ENCODE measurements around the gene CRYBA4.

CRYBA4 gene

GRCh38 chr22:26642465-26643417 lies 21.0 kb downstream of the CRYBA4 start:
- Histone ChIP-seq H3K27ac (ENCODE audit: low read depth, low read length) (no peak overlapping the region), H3K9ac (ENCODE audit: low read length) (no peak overlapping the region), H3K4me1 (ENCODE audit: control insufficient read depth, insufficient read depth, low read length) (no peaks in the 10 kb centered on the region), H3K4me3 (ENCODE audit: low read length) (no peak overlapping the region), H3K27me3 (ENCODE audit: control insufficient read depth, insufficient read depth, low read length) (no peaks in the 10 kb centered on the region), H3K36me3 (ENCODE audit: control insufficient read depth, insufficient read depth, low read length) (no peaks in the 10 kb centered on the region)

DNA sequence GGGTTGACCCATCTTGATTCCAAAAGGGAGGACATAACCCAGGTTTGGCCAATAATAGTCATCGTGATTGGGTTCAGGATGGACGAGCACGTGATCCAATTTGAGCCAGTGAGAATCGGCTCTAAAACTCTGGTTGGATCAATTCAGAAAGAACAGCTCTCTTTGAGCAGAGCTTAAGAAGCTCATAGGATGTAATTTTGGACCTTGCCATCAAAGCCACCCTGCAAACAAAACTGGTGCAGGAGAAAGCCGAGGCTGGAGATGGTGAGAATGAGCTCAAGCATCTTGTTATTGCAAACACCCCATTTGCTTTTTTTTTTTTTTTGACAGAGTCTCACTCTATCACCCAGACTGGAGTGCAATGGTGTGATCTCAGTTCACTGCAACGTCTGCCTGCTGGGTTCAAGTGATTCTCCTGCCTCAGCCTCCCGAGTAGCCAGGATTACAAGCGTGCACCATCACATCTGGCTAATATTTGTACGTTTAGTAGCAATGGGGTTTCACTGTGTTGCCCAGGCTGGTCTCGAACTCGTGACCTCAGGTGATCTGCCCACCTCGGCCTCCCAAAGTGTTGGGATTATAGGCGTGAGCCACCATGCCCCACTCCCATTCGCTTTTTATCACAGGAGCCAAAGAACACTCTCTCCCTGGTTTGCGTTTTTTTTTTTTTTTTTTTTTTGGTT lies 21.8 kb downstream of the CRYBA4 start:
- no peak overlapping the region for H3K4me3 ChIP-seq (ENCODE audit: low read length)
- H3K4me1 ChIP-seq (ENCODE audit: control insufficient read depth, insufficient read depth, low read length): no peaks in the 10 kb centered on the region
- H3K36me3 ChIP-seq (ENCODE audit: control insufficient read depth, insufficient read depth, low read length): no peaks in the 10 kb centered on the region
- H3K9ac ChIP-seq (ENCODE audit: low read length): no peak overlapping the region
- no peak overlapping the region for H3K27ac ChIP-seq (ENCODE audit: low read depth, low read length)
- H3K27me3 ChIP-seq (ENCODE audit: control insufficient read depth, insufficient read depth, low read length): peaks cover 2% of the 10 kb centered on the region

- Histone ChIP-seq H3K36me3 (ENCODE audit: control insufficient read depth, insufficient read depth, low read length) (no peaks in the 10 kb centered on the region), H3K27ac (ENCODE audit: low read depth, low read length) (no peak overlapping the region), H3K4me1 (ENCODE audit: control insufficient read depth, insufficient read depth, low read length) (no peaks in the 10 kb centered on the region), H3K27me3 (ENCODE audit: control insufficient read depth, insufficient read depth, low read length) (peaks cover 7% of the 10 kb centered on the region), H3K4me3 (ENCODE audit: low read length) (no peak overlapping the region), H3K9ac (ENCODE audit: low read length) (no peak overlapping the region)
Measured at GRCh38 chr22:26646158-26646557, 24.4 kb downstream of the CRYBA4 start.

- H3K27ac ChIP-seq (ENCODE audit: low read depth, low read length): no peak overlapping the region
- H3K9ac ChIP-seq (ENCODE audit: low read length): no peak overlapping the region
- H3K4me3 ChIP-seq (ENCODE audit: low read length): no peak overlapping the region
- peaks cover 8% of the 10 kb centered on the region for H3K27me3 ChIP-seq (ENCODE audit: control insufficient read depth, insufficient read depth, low read length)
- no peaks in the 10 kb centered on the region for H3K36me3 ChIP-seq (ENCODE audit: control insufficient read depth, insufficient read depth, low read length)
- H3K4me1 ChIP-seq (ENCODE audit: control insufficient read depth, insufficient read depth, low read length): no peaks in the 10 kb centered on the region
Measured at GRCh38 chr22:26648011-26648497, 26.3 kb downstream of the CRYBA4 start.

- no peak overlapping the region for H3K9ac ChIP-seq (ENCODE audit: low read length)
Measured at GRCh38 chr22:26648528-26649388, 27.0 kb downstream of the CRYBA4 start.

DNA sequence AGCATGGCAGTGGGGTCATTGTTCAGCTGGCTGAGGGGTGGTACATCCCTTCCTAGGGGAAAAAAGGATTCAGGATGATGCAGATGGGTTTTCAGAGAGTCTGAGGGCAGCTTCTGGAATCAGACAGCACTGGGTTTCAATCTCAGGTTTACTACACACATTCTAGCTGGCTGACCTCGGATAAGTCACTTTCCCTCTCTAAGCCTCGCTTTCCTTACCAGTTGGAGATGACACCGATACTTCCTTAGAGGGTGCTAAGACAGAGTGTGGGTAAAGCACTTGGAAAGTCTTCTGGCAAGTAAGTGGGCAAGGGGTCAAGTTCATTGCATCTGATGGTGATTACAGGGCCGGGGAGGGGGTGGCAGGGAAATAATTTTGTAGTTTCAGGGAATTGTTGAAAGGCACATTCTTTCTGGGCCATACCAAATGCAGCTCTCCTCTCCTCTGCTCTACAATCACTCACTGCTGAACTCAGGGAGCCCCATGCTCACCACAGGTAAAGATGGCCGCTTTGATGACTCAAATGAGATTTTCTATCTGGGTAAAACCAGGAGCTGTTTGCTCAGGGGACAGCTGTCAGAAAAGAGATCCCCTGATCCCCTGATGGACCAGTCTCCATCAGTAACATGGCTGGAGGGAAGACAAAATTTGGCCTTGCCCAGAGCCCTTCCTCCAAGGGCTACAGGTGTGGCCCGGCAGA lies 29.1 kb downstream of the CRYBA4 start:
- no peaks in the 10 kb centered on the region for H3K36me3 ChIP-seq (ENCODE audit: control insufficient read depth, insufficient read depth, low read length)
- no peaks in the 10 kb centered on the region for H3K4me1 ChIP-seq (ENCODE audit: control insufficient read depth, insufficient read depth, low read length)
- H3K27me3 ChIP-seq (ENCODE audit: control insufficient read depth, insufficient read depth, low read length): peaks cover 12% of the 10 kb centered on the region
- H3K4me3 ChIP-seq (ENCODE audit: low read length): no peak overlapping the region
- H3K9ac ChIP-seq (ENCODE audit: low read length): no peak overlapping the region
- H3K27ac ChIP-seq (ENCODE audit: low read depth, low read length): no peak overlapping the region

More at GRCh38 chr22:26648528-26649388, 27.0 kb downstream of the CRYBA4 start:
- no peak overlapping the region for H3K27ac ChIP-seq (ENCODE audit: low read depth, low read length)
- no peak overlapping the region for H3K4me3 ChIP-seq (ENCODE audit: low read length)
- no peaks in the 10 kb centered on the region for H3K4me1 ChIP-seq (ENCODE audit: control insufficient read depth, insufficient read depth, low read length)
- no peaks in the 10 kb centered on the region for H3K36me3 ChIP-seq (ENCODE audit: control insufficient read depth, insufficient read depth, low read length)
- peaks cover 10% of the 10 kb centered on the region for H3K27me3 ChIP-seq (ENCODE audit: control insufficient read depth, insufficient read depth, low read length)

- peaks cover 12% of the 10 kb centered on the region for H3K27me3 ChIP-seq (ENCODE audit: control insufficient read depth, insufficient read depth, low read length)
Measured at GRCh38 chr22:26651815-26652214, 30.1 kb downstream of the CRYBA4 start.

DNA sequence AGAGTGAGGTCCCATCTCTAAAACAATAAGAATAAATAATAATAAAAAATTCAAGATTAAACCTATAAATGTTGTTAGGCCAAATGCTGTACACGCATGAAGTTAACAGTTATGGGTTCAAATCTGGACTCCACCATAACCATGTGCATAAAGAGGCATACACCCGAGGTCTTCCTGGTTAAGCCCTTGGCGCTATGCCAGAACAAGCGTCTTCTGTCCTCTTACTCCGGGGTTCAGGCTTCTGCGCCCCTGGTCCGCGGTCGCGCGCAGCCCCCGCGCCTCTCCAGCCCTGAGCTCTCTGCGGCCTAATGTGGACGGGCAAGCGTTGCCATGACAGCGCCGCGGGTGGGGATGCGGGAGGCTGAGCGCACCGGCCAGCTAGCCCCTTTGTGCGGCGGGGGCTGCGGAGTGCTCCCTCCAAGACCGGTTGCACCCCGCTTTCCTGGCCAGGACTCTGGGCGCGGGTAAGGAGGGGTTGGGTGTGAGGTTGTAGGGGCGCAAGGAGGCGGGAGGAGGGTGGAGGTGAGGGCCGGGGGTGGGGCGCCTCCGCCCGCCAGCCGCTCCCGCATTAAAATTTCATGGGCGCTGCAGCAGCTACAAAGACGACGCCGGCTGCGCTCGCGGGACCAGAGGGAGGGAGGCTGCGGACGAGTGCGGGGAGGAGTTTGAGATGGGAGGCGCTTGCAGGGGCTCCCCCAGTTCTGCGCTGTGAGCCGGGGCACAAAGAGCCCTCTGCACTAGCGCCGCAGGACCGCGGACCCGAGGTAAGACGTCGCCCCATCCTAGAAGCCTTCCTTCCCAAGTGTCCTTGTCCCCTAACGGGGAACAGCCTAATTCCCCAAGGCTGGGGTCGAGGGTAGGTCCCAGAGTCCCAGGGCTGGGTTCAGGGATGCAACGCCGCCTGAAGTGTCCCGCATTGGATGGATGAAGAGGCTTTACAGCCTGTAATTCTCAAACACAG lies 35.4 kb downstream of the CRYBA4 start, which contains the start of gene MIAT:
MIAT (plus strand) TSS at position 698 of the 961 bp plus-strand sequence.
- Histone ChIP-seq H3K4me3 (ENCODE audit: low read length) (peak within 1 kb of the TSS; percentile 57), H3K27me3 (ENCODE audit: control insufficient read depth, insufficient read depth, low read length) (peaks cover 15% of the 10 kb centered on the region), H3K9ac (ENCODE audit: low read length) (no peak within 1 kb of the TSS), H3K36me3 (ENCODE audit: control insufficient read depth, insufficient read depth, low read length) (no peaks in the 10 kb centered on the region), H3K4me1 (ENCODE audit: control insufficient read depth, insufficient read depth, low read length) (peaks cover 4% of the 10 kb centered on the region), H3K27ac (ENCODE audit: low read depth, low read length) (no peak within 1 kb of the TSS)

More at GRCh38 chr22:26651815-26652214, 30.1 kb downstream of the CRYBA4 start:
- Histone ChIP-seq H3K36me3 (ENCODE audit: control insufficient read depth, insufficient read depth, low read length) (no peaks in the 10 kb centered on the region), H3K27ac (ENCODE audit: low read depth, low read length) (no peak overlapping the region), H3K4me3 (ENCODE audit: low read length) (no peak overlapping the region), H3K9ac (ENCODE audit: low read length) (no peak overlapping the region), H3K4me1 (ENCODE audit: control insufficient read depth, insufficient read depth, low read length) (no peaks in the 10 kb centered on the region)

DNA sequence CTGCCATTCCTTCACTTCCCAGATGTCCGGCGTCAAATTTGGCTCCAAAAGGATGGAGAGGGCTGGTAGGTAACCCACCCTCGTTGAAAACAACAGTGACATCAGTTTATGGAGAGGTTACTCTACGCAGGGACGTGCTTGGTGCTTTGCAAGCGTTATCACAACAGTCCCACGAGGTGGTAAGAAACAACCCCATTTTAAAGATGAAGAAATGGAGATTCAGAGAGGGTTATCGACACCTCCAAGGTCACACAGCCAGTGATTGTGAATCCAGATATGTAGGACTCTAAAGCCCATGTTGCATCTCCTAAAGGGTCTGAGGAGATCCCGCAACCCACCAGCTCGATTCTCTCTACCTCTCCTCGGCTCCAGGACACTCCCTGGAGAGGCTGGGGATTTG lies 36.4 kb downstream of the CRYBA4 start:
- peak overlapping the region; percentile 40 for H3K4me3 ChIP-seq (ENCODE audit: low read length)
- peaks cover 4% of the 10 kb centered on the region for H3K4me1 ChIP-seq (ENCODE audit: control insufficient read depth, insufficient read depth, low read length)
- H3K27me3 ChIP-seq (ENCODE audit: control insufficient read depth, insufficient read depth, low read length): peaks cover 13% of the 10 kb centered on the region
- H3K27ac ChIP-seq (ENCODE audit: low read depth, low read length): no peak overlapping the region
- H3K36me3 ChIP-seq (ENCODE audit: control insufficient read depth, insufficient read depth, low read length): no peaks in the 10 kb centered on the region
- no peak overlapping the region for H3K9ac ChIP-seq (ENCODE audit: low read length)

DNA sequence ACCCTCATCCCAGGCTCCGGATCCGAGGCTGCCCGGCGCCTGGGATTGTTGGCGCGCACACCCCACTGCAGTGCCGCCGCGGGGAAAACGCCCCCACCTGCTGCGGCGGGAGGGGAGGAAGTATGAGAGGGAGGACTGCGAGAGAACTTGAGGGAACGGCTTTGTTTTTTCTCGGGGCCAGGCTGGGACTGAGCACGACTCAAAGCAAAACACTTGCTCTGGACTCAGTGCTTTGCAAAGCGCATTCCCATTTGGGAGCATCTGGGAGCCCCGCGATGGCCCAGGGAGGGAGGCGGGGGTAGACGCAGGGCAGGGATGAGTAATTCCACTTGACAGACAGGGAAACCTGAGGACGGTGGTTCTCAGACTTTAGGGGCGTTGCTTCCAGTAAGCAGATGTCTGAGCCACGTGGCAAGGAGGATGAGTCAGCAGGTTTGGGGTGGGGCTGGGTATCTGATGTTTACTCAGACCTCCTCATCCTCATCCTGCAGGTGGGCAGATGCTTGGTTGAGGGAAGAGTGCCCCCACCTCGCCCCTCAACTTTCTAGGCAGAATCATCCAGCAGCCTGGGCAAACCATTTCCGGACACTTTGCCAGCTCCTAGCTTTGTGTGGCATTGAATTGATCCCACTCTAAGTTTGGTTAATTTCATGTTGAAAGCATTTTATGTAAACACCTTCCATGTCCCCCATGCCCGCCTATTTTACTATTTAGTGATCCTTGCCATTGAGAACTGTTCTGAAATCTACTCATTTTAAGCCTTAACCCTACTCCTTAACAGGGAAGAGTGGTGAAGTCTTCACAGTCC lies 37.1 kb downstream of the CRYBA4 start:
- Histone ChIP-seq H3K4me3 (ENCODE audit: low read length) (peak overlapping the region; percentile 40), H3K27me3 (ENCODE audit: control insufficient read depth, insufficient read depth, low read length) (peaks cover 12% of the 10 kb centered on the region), H3K36me3 (ENCODE audit: control insufficient read depth, insufficient read depth, low read length) (no peaks in the 10 kb centered on the region), H3K4me1 (ENCODE audit: control insufficient read depth, insufficient read depth, low read length) (peaks cover 4% of the 10 kb centered on the region), H3K27ac (ENCODE audit: low read depth, low read length) (no peak overlapping the region), H3K9ac (ENCODE audit: low read length) (no peak overlapping the region)

All from rectal smooth muscle tissue (tissue), 1 donor.